ENCODE results near the gene P3H3. TPM values are rescaled to one million over a fixed set of nuclear protein-coding genes. Genes with fewer than 3 reads are reported as not detected.

The P3H3 gene
- total and polyA plus RNA-seq, 2 of the 4 experiments (the other 2 are of a cell fraction), result 27.8 to 83.9 TPM

- in situ Hi-C loops (cut with MboI; ENCODE audit: low sequenced_read_pairs), result no loop called here
- intact Hi-C loops (cut with micrococcal nuclease), result no loop called here
- Histone ChIP-seq H2AFZ (replicated peaks; ENCODE audit: low read length, poor library complexity) (peak overlapping the region; percentile 78), H3K4me3 (ENCODE audit: insufficient read depth, low read depth, low read length) (0 out of 2 replicates have a peak overlapping the region, but pooled peaks have one; percentile 18), H3K9ac (ENCODE audit: low read depth, low read length) (peak overlapping the region; percentile 51; the same call in 1 of the 2 replicates), H3K4ac (ENCODE audit: low read depth, low read length) (peak overlapping the region; percentile 19), H3K9me1 (ENCODE audit: insufficient read depth, low read length) (peaks cover 8% of the 10 kb centered on the region; the same call in 1 of the 2 replicates), H3K79me1 (ENCODE audit: low read depth in 1 of 2, low read length in 2 of 2) (peaks cover 0 to 14% of the 10 kb centered on the region in 2 experiments; a peak in 2 of 4 replicates), H3K27ac (ENCODE audit: insufficient read depth, low read length) (peak overlapping the region; percentile 51; the same call in 1 of the 2 replicates), H4K8ac (ENCODE audit: low read depth in 2 of 2, low read length in 2 of 2) (peak overlapping the region in 1 of 2 experiments; percentile 79; a peak in 2 of 4 replicates), H4K20me1 (ENCODE audit: insufficient read depth, low read length) (no peaks in the 10 kb centered on the region), H3K18ac (ENCODE audit: low read depth, low read length) (no peak overlapping the region; the same call in 1 of the 2 replicates), H4K5ac (ENCODE audit: low read depth, low read length) (peak overlapping the region; percentile 79), H3K56ac (ENCODE audit: extremely low read depth, insufficient read depth, low read length) (no peak overlapping the region), H3K4me1 (ENCODE audit: control insufficient read depth, insufficient read depth, low read length) (peaks cover 21% of the 10 kb centered on the region), H2AK9ac (replicated peaks; ENCODE audit: low read depth, low read length, poor library complexity) (peak overlapping the region; percentile 22), H2BK120ac (ENCODE audit: low read depth, low read length) (no peak overlapping the region), H3K27me3 (ENCODE audit: control insufficient read depth, insufficient read depth, low read length) (no peaks in the 10 kb centered on the region), H4K91ac (ENCODE audit: insufficient read depth, low read depth, low read length) (peak overlapping the region; percentile 62), H2BK5ac (ENCODE audit: low read depth, low read length, poor library complexity, severe bottlenecking) (no peak overlapping the region), H3K14ac (replicated peaks; ENCODE audit: low read depth, low read length) (peak overlapping the region; percentile 50; the same call in 1 of the 2 replicates), H2BK15ac (ENCODE audit: low read depth, low read length) (no peak overlapping the region), H3K9me3 (ENCODE audit: control insufficient read depth, insufficient read depth, low read length) (no peaks in the 10 kb centered on the region), H2BK20ac (ENCODE audit: low read depth, low read length) (no peak overlapping the region), H3K36me3 (ENCODE audit: control insufficient read depth, insufficient read depth, low read length) (0 out of 2 replicates have a peak, but pooled peaks cover 2% of the 10 kb centered on the region), H3K4me2 (ENCODE audit: low read depth, low read length) (peak overlapping the region; percentile 58), H2AK5ac (ENCODE audit: low read depth, low read length) (0 out of 2 replicates have a peak overlapping the region, but pooled peaks have one; percentile 20), H3K23ac (ENCODE audit: low read depth, low read length) (peak overlapping the region; percentile 68; the same call in 1 of the 2 replicates)
- no peak for TF ChIP-seq USF2 (IDR thresholded peaks at IDR 0.05; ENCODE audit: low read depth, low read length)
- TF ChIP-seq MAZ (IDR thresholded peaks at IDR 0.05; ENCODE audit: borderline replicate concordance, low read depth, low read length), result no peak
- no peak for TF ChIP-seq SMC3 (IDR thresholded peaks at IDR 0.05; ENCODE audit: low read depth, low read length)
- TF ChIP-seq CEBPB (IDR thresholded peaks at IDR 0.05; ENCODE audit: low read depth, low read length), result no peak
- no peak for TF ChIP-seq RAD21 (IDR thresholded peaks at IDR 0.05; ENCODE audit: low read length)
- no peak for TF ChIP-seq MXI1 (IDR thresholded peaks at IDR 0.05; ENCODE audit: borderline replicate concordance, low read depth, low read length)
- no peak for TF ChIP-seq NFE2L2 (IDR thresholded peaks at IDR 0.05; ENCODE audit: low read depth, low read length)
- TF ChIP-seq FOS (IDR thresholded peaks at IDR 0.05; ENCODE audit: low read depth, low read length), result no peak
- no peak for TF ChIP-seq MAFK (IDR thresholded peaks at IDR 0.05; ENCODE audit: low read depth, low read length)
- TF ChIP-seq RFX5 (IDR thresholded peaks at IDR 0.05; ENCODE audit: low read depth, low read length), result no peak
- no peak for TF ChIP-seq CTCF (conservative IDR thresholded peaks at IDR 0.05; ENCODE audit: low read depth, low read length)
- TF ChIP-seq ELK1 (IDR thresholded peaks at IDR 0.05; ENCODE audit: borderline replicate concordance, low read depth, low read length), result no peak
- no TSS peak for BruUV-seq (replicated peaks)
- whole genome bisulfite sequencing, 2 experiments (ENCODE audit: extremely low coverage in 2 of 2, insufficient read length in 1 of 2), result 100% methylated on average over 1 of the region's 12 CpGs; no CpG with 5 or more reads in 1 of the 2 experiments
- ChIA-PET POLR2A (ENCODE audit: unreplicated experiment) (no interaction called here), CTCF (interaction anchor here (1.8 kb wide), 1 partner anchor 38 kb away, joined by 12 read pairs; the partner anchor contains the start of gene MLF2)
- DNase-seq (no peak), ATAC-seq (ENCODE audit: low read depth) (no peak)
- dilution Hi-C loops (cut with HindIII; ENCODE audit: low sequenced_read_pairs, unreplicated experiment), result no loop called here
These were observed 37.6 kb upstream of the P3H3 start for GRCh38 chr12:6790496-6791150.
